HepG2 (cell line): ENCODE measurements around the gene NOXA1. TPM values are rescaled to one million over a fixed set of nuclear protein-coding genes. Genes with fewer than 3 reads are reported as not detected.

ENCODE experiments used
- ATAC-seq: fragments of 200-7000 bp; cut with Tn5 transposase; 3 replicates; pipeline ENCODE4 v1.9.1; 2020; ENCODE audit warnings: mild to moderate bottlenecking, moderate library complexity
- BruUV-seq: library from RNA; stranded (reverse); fragments of 400-500 nt; replicated peaks from 2 replicates; lab custom pipeline; 2021; lab: Mats Ljungman, UMichigan
- CTCF ChIA-PET: fragments of 300-600 bp; formaldehyde crosslinking; extraction: SDS; loops from one replicate; lab custom pipeline; 2021; ENCODE audit warnings: low total read pairs, inconsistent platforms, low intra/inter-chr PET ratio; lab: Yijun Ruan, JAX
- POLR2A ChIA-PET: fragments of 350-600 bp; sonication (Branson Sonifier 250); formaldehyde crosslinking; loops from one replicate; lab custom pipeline; 2020; ENCODE audit warnings: antibody characterized with exemption, inconsistent platforms; lab: Yijun Ruan, JAX
- DNase-seq: peaks from one replicate; pipeline ENCODE4 v3.0.0-alpha.2; 2015; ENCODE audit warnings: low spot score
- FAIRE-seq: peaks from 3 replicates; lab custom pipeline; 2011; peaks lifted over from hg19 to GRCh38; lab: Jason Lieb, UNC
- H2AFZ ChIP-seq: one replicate; pipeline ENCODE4 v1.6.1; 2011; ENCODE audit warnings: low read length, inconsistent platforms
- H3K27ac ChIP-seq: fragments of 300-600 bp; 3 replicates; pipeline ENCODE4 v1.8.0; 2011; ENCODE audit warnings: mixed run types, mild to moderate bottlenecking, mixed read lengths, low read length, inconsistent platforms; ENCODE audit not compliant: insufficient read depth; ENCODE audit errors: extremely low read length
- H3K27me3 ChIP-seq, 2 experiments: fragments of 200-600 bp in 1 of 2; 2 replicates in 1 of 2; 3 replicates in 1 of 2; pipeline versions ENCODE4 v1.6.0 to v1.8.0; 2011; ENCODE audit warnings: low read length in 2 of 2, mild to moderate bottlenecking in 2 of 2, moderate library complexity in 2 of 2, inconsistent platforms in 1 of 2; ENCODE audit not compliant: insufficient read depth in 2 of 2, control insufficient read depth in 1 of 2
- H3K36me3 ChIP-seq, 2 experiments: fragments of 200-600 bp in 1 of 2; replicated peaks in 1 of 2; 2 replicates in 1 of 2; 3 replicates in 1 of 2; pipeline versions ENCODE4 v1.5.1 to v1.8.0; 2011; ENCODE audit warnings: low read length in 2 of 2, inconsistent platforms in 1 of 2; ENCODE audit not compliant: insufficient read depth in 2 of 2, control insufficient read depth in 1 of 2
- H3K4me1 ChIP-seq: 2 replicates; pipeline ENCODE4 v1.5.1; 2012; ENCODE audit warnings: low read length, inconsistent platforms; ENCODE audit not compliant: insufficient read depth
- H3K4me2 ChIP-seq: 2 replicates; pipeline ENCODE4 v1.6.0; 2011; ENCODE audit warnings: low read depth, low read length, inconsistent platforms
- H3K4me3 ChIP-seq, 3 experiments: fragments of 200-600 bp in 1 of 3; sonication (generic), shearing (Covaris generic) in 1 of 3; replicated peaks in 1 of 3; 2 replicates each; pipeline ENCODE4 v1.5.1; 2011 to 2016; ENCODE audit warnings: low read length in 3 of 3, inconsistent platforms in 2 of 3, low read depth in 2 of 3, mild to moderate bottlenecking in 2 of 3, control low read depth in 1 of 3, mixed read lengths in 1 of 3; ENCODE audit not compliant: insufficient read depth in 1 of 3
- H3K79me2 ChIP-seq: one replicate; pipeline ENCODE4 v1.6.1; 2011; ENCODE audit warnings: low read length, inconsistent platforms; ENCODE audit not compliant: insufficient read depth
- H3K9ac ChIP-seq: 2 replicates; pipeline ENCODE4 v1.6.0; 2011; ENCODE audit warnings: mild to moderate bottlenecking, low read depth, low read length, inconsistent platforms; ENCODE audit not compliant: insufficient read depth
- H3K9me3 ChIP-seq: 2 replicates; pipeline ENCODE4 v1.5.1; 2012; ENCODE audit warnings: mild to moderate bottlenecking, low read length
- H4K20me1 ChIP-seq: 2 replicates; pipeline ENCODE4 v1.6.0; 2011; ENCODE audit warnings: inconsistent platforms, mild to moderate bottlenecking, low read length, moderate library complexity; ENCODE audit not compliant: insufficient read depth
- ATM ChIP-seq: fragments of 450-650 bp; IDR thresholded peaks from 2 replicates; pipeline ENCODE4 v1.7.1; 2017; ENCODE audit warnings: mild to moderate bottlenecking, borderline replicate concordance
- ATRX ChIP-seq: sonication (generic); formaldehyde crosslinking; IDR thresholded peaks from 2 replicates; pipeline ENCODE4 v1.4.0; 2020; ENCODE audit warnings: missing genetic modification reagents, borderline replicate concordance
- ERF ChIP-seq: IDR thresholded peaks from 2 replicates; pipeline ENCODE4 v1.6.1; 2018; ENCODE audit warnings: missing biosample characterization, missing genetic modification reagents
- ESRRA ChIP-seq: sonication (generic); formaldehyde crosslinking; IDR thresholded peaks from 2 replicates; pipeline ENCODE4 v1.5.1; 2020; ENCODE audit warnings: mild to moderate bottlenecking, low read depth, missing genetic modification reagents
- PAX8 ChIP-seq: sonication (generic); formaldehyde crosslinking; IDR thresholded peaks from 2 replicates; pipeline ENCODE4 v1.8.0; 2022; ENCODE audit warnings: mild to moderate bottlenecking, missing genetic modification reagents, borderline replicate concordance
- PRMT3 ChIP-seq: sonication (generic); formaldehyde crosslinking; IDR thresholded peaks from 2 replicates; pipeline ENCODE4 v1.8.1; 2022; ENCODE audit warnings: low read depth, mild to moderate bottlenecking, moderate library complexity, missing genetic modification reagents, borderline replicate concordance
- RBAK ChIP-seq: sonication (generic); formaldehyde crosslinking; IDR thresholded peaks from 2 replicates; pipeline ENCODE4 v1.5.1; 2020; ENCODE audit warnings: mild to moderate bottlenecking, missing genetic modification reagents
- ZNF230 ChIP-seq: sonication (generic); formaldehyde crosslinking; IDR thresholded peaks from 2 replicates; pipeline ENCODE4 v1.4.0; 2020; ENCODE audit warnings: mild to moderate bottlenecking, missing genetic modification reagents
- ZNF530 ChIP-seq: sonication (generic); formaldehyde crosslinking; IDR thresholded peaks from 2 replicates; pipeline ENCODE4 v1.5.0; 2020; ENCODE audit warnings: low read depth, mild to moderate bottlenecking, missing genetic modification reagents
- ZNF574 ChIP-seq: sonication (generic); formaldehyde crosslinking; IDR thresholded peaks from 2 replicates; pipeline ENCODE4 v1.4.0; 2020; ENCODE audit warnings: missing genetic modification reagents
- ZNF740 ChIP-seq: sonication (generic); formaldehyde crosslinking; IDR thresholded peaks from 2 replicates; pipeline ENCODE4 v1.4.0; 2020; ENCODE audit warnings: missing genetic modification reagents
- WGBS: methylation state at CpG from one replicate; pipeline ENCODE4 v1.1.6; 2017; ENCODE audit warnings: low lambda C conversion rate; 5-methylcytosine and 5-hydroxymethylcytosine counted together
- in situ Hi-C: cut with HindIII; loops from 2 replicates; pipeline ENCODE4 v1.10.0; 2017; ENCODE audit warnings: low pct_unique_long_range_greater_than_20kb; ENCODE audit not compliant: extremely low pct_ligation_motif_present
- intact Hi-C: fragments of 100-400 bp; cut with micrococcal nuclease; formaldehyde crosslinking; loops from one replicate; pipeline ENCODE4 v1.10.0; 2022; ENCODE audit not compliant: unreplicated experiment
- polyA plus RNA-seq, 8 experiments: library from polyadenylated mRNA; depleted of rRNA in 3 of 8; stranded (reverse) in 7 of 8; unstranded in 1 of 8; fragments of >200 nt; fragmentation: Illumina TruSeq in 4 of 8; extraction: Trizol in 4 of 8; gene quantifications; 2 replicates each; pipeline versions ENCODE4 v1.2.1 to v1.2.3, GENCODE V29; 2011 to 2016; ENCODE audit warnings: low read depth in 4 of 8, missing spikeins in 1 of 8, mixed read lengths in 1 of 8; ENCODE audit not compliant: insufficient read depth in 1 of 8
- total RNA-seq, 5 experiments: library from RNA; depleted of rRNA; stranded (reverse); fragments of >200 nt; fragmentation: Illumina TruSeq; extraction: Trizol; gene quantifications; 2 replicates each; pipeline ENCODE4 v1.2.3, GENCODE V29; 2016; ENCODE audit warnings: low read depth in 1 of 5

The NOXA1 gene
- total and polyA plus RNA-seq, 2 of the 13 experiments (the other 11 are each of a cell fraction or from before 2014, with no cell fraction given): 0.78 to 1.2 TPM

GRCh38 chr9:137454597-137455358 is 31.6 kb downstream of the NOXA1 start:
- in situ Hi-C loops: no loop called here
- Histone ChIP-seq H3K4me2 (peak overlapping the region; percentile 96), H3K79me2 (peaks cover 31% of the 10 kb centered on the region), H2AFZ (no peak overlapping the region), H3K27me3 (no peaks in the 10 kb centered on the region), H3K4me3 (peak overlapping the region in 2 of 3 experiments; percentile 32 to 95; a peak in 4 of 6 replicates), H3K4me1 (peaks cover 69% of the 10 kb centered on the region), H4K20me1 (peaks cover 14% of the 10 kb centered on the region; the same call in 1 of the 2 replicates), H3K9me3 (no peaks in the 10 kb centered on the region), H3K27ac (peak overlapping the region; percentile 99), H3K36me3 (peaks cover 12 to 40% of the 10 kb centered on the region in 2 experiments), H3K9ac (peak overlapping the region; percentile 70)
- ATAC-seq: peak; percentile 80
- BruUV-seq: no TSS peak
- peak; percentile 84 for DNase-seq
- WGBS: 55% methylated on average over 15 of the region's 30 CpGs
- peak; percentile 62 for FAIRE-seq
- intact Hi-C loops: no loop called here
- ChIA-PET POLR2A (interaction anchor here (0.6 to 1.3 kb wide), 8 partner anchors 8 to 212 kb away, joined by 3 to 9 read pairs (median 4); partner anchors contain the start of genes ENTPD8 and TOR4A), CTCF (no interaction called here)
- TF ChIP-seq ERF (CRISPR knock-in tag) (peak; percentile 96), ESRRA (peak; percentile 87; the same call in 1 of the 2 replicates), ZNF574 (peak; percentile 71), PRMT3 (CRISPR knock-in tag) (no peak), ZNF230 (CRISPR knock-in tag) (peak; percentile 82; the same call in 1 of the 2 replicates), ATRX (CRISPR knock-in tag) (0 out of 2 replicates have a peak, but pooled peaks have one; percentile 32), PAX8 (CRISPR knock-in tag) (no peak), ZNF740 (CRISPR knock-in tag) (peak; percentile 83), RBAK (0 out of 2 replicates have a peak, but pooled peaks have one; percentile 37), ATM (no peak), ZNF530 (CRISPR knock-in tag) (no peak)
